Brain microvascular endothelial cell (primary cell): Measurements from ENCODE around the gene DLAT.
A peak's percentile ranks its signal among the peaks of the same experiment; 100 is the strongest.
"Not testable (repeated sequence)": the region's sequence is repeated elsewhere in the genome, so short reads cannot be mapped to it uniquely, and the experiment has no call there.

ENCODE experiments used
- DNase-seq: peaks from one replicate; pipeline ENCODE4 v3.0.0-alpha.2; 2020
- H3K27ac ChIP-seq: fragments of 250-450 bp; sonication (Bioruptor Pico); 2 replicates; pipeline ENCODE4 v1.5.1; 2020; ENCODE audit warnings: mild to moderate bottlenecking, moderate library complexity
- H3K27me3 ChIP-seq: fragments of 250-450 bp; sonication (Bioruptor Pico); replicated peaks from 2 replicates; pipeline ENCODE4 v1.5.1; 2020; ENCODE audit warnings: mild to moderate bottlenecking
- H3K36me3 ChIP-seq: fragments of 250-450 bp; sonication (Bioruptor Pico); replicated peaks from 2 replicates; pipeline ENCODE4 v1.5.1; 2020; ENCODE audit warnings: mild to moderate bottlenecking
- H3K4me3 ChIP-seq: 2 replicates; pipeline ENCODE4 v1.5.1; 2011; ENCODE audit warnings: low read depth, mild to moderate bottlenecking, control low read depth, low read length, moderate library complexity
- in situ Hi-C: cut with HindIII; loops from 2 replicates; pipeline ENCODE4 v1.10.0; 2017; ENCODE audit warnings: low sequenced_read_pairs, low pct_ligation_motif_present
- TF ChIP-seq, protein P1 (sequence below): IDR thresholded peaks from 2 replicates; pipeline ENCODE4 v1.5.1; 2011; ENCODE audit warnings: low read depth, mild to moderate bottlenecking, moderate library complexity, low read length, control low read depth, inconsistent platforms; ENCODE audit errors: missing control alignments

The DLAT gene

DNA sequence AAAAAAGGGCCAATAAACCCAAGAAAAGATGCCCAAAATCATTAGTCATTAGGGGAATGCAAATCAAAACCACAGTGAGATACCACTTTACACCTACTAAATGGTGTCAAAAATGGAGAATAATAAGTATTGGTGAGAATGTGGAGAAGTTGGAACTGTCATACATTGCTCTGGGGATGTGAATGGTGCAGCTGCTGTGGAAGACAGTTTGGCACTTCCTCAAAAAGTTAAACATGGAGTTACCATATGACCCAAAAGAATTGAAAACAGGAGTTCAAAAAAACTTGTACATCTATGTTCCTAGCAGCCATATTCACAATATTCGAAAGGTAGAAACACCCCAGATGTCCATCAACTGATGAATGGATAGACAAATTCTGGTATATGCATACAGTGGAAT is 24.5 kb upstream of the DLAT start:
- H3K4me3 ChIP-seq: no peak overlapping the region
- peaks cover 6% of the 10 kb centered on the region for H3K36me3 ChIP-seq
- no peaks in the 10 kb centered on the region for H3K27me3 ChIP-seq
- DNase-seq: no peak
- TF ChIP-seq, protein P1, sequence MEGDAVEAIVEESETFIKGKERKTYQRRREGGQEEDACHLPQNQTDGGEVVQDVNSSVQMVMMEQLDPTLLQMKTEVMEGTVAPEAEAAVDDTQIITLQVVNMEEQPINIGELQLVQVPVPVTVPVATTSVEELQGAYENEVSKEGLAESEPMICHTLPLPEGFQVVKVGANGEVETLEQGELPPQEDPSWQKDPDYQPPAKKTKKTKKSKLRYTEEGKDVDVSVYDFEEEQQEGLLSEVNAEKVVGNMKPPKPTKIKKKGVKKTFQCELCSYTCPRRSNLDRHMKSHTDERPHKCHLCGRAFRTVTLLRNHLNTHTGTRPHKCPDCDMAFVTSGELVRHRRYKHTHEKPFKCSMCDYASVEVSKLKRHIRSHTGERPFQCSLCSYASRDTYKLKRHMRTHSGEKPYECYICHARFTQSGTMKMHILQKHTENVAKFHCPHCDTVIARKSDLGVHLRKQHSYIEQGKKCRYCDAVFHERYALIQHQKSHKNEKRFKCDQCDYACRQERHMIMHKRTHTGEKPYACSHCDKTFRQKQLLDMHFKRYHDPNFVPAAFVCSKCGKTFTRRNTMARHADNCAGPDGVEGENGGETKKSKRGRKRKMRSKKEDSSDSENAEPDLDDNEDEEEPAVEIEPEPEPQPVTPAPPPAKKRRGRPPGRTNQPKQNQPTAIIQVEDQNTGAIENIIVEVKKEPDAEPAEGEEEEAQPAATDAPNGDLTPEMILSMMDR: no peak
- no peak overlapping the region for H3K27ac ChIP-seq
- in situ Hi-C loops: no loop called here

DNA sequence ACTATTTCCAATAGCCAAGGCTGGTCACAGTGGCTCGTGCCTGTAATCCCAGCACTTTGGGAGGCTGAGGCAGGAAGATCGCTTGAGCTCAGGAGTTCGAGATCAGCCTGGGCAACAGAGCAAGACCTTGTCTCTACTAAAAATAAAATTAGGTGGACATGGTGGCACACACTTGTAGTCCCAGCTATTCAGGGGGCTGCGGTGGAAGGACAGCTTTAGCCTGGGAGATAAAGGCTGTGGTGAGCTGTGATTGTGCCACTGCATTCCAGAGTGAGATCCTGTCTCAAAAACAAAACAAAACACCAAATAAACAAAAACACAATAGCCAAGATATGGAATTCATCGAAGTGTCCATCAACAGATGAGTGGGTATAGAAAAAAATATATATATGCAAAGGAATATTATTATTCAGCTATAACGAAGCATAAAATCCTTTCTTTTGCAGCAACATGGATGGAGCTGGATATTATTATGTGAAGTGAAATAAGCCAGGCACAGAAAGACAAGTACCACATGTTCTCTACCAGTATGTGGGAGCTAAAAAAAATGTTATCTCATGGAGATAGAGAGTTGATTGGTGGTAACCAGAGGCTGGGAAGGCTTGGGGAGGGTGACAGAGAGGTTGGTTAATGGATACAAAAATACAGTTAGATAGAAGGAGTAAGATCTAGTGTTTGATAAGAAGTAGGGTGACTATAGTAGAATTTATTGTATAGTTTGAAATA is 22.6 kb upstream of the DLAT start:
- DNase-seq: no peak
- Histone ChIP-seq H3K36me3 (peaks cover 3% of the 10 kb centered on the region), H3K4me3 (no peak overlapping the region), H3K27me3 (no peaks in the 10 kb centered on the region), H3K27ac (no peak overlapping the region)
- in situ Hi-C loops: no loop called here
- TF ChIP-seq, protein P1: no peak

DNA sequence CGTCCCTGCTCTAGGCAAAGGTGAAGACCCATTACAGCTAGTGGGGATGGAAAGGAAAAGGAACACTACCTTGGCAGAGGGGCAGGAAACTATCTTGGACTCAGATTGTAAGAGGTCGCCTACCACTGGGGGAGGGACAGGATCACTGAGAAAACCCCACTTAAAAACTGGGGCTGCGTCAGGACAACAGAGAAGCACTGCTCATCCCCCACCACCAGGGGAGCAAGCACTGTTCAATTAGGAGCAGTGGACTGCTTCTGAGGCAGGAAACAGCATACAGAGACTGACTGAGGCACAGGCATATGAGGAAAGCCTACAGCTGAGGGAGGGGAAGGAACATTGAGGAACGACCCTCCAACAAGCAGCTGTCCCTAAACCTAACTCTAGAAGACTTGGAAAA is 20.8 kb upstream of the DLAT start:
- Histone ChIP-seq H3K4me3 (no peak overlapping the region), H3K36me3 (peaks cover 3% of the 10 kb centered on the region), H3K27me3 (no peaks in the 10 kb centered on the region), H3K27ac (no peak overlapping the region)
- TF ChIP-seq, protein P1: peak; percentile 67
- DNase-seq: peak; percentile 4
- in situ Hi-C loops: no loop called here

DNA sequence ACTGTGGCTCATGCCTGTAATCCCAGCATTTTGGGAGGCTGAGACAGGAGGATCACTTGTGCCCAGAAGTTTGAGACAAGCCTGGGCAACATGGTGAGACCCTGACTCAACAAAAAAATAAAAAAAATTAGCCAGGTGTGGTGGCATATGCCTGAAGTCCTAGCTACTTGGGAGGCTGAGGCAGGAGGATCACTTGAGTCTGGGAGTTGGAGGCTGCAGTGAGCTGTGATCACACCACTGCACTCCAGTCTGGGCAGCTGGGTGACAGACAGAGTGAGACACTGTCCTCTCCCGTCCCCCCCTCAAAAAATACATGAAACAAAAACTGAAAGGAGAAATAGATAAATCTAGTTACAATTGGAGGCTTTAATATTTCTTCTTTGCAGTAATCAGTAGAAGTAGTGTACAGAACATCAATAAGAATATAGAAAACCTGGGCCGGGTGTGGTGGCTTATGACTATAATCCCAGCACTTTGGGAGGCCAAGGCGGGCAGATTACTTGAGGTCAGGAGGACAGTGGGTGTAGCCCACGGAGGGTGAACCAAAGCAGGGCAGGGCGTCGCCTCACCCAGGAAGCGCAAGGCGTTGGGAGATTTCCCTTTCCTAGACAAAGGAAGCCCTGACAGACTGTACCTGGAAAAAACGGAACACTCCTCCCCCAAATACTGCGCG is 19.6 kb upstream of the DLAT start:
- Histone ChIP-seq H3K4me3 (no peak overlapping the region), H3K27ac (no peak overlapping the region), H3K36me3 (peaks cover 3% of the 10 kb centered on the region), H3K27me3 (no peaks in the 10 kb centered on the region)
- DNase-seq: no peak
- in situ Hi-C loops: no loop called here
- TF ChIP-seq, protein P1: no peak

DNA sequence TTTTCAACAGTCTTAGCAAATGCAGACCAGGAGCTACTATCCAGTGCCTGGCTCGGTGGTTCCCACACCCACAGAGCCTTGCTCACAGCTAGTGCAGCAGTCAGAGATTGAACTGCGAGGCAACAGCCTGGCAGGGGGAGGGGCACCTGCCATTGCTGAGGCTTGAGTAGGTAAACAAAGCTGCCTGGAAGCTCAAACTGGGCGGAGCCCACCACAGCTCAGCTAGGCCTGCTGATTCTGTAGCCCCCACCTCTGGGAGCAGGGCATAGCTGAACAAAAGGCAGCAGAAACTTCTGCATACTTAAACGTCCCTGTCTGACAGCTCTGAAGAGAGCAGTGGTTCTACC is 19.1 kb upstream of the DLAT start:
- H3K4me3 ChIP-seq, in situ Hi-C loops, H3K27me3 ChIP-seq, H3K27ac ChIP-seq, DNase-seq, H3K36me3 ChIP-seq: not testable (repeated sequence)

DNA sequence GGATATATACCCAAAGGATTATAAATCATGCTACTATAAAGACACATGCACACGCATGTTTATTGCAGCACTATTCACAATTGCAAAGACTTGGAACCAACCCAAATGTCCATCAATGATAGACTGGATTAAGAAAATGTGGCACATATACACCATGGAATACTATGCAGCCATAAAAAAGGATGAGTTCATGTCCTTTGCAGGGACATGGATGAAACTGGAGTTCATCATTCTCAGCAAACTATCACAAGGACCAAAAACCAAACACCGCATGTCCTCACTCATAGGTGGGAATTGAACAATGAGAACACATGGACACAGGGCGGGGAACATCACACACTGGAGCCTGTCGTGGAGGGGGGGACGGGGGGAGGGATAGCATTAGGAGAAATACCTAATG is 13.8 kb upstream of the DLAT start:
- DNase-seq, H3K36me3 ChIP-seq, H3K4me3 ChIP-seq, H3K27me3 ChIP-seq, in situ Hi-C loops, H3K27ac ChIP-seq: not testable (repeated sequence)

DNA sequence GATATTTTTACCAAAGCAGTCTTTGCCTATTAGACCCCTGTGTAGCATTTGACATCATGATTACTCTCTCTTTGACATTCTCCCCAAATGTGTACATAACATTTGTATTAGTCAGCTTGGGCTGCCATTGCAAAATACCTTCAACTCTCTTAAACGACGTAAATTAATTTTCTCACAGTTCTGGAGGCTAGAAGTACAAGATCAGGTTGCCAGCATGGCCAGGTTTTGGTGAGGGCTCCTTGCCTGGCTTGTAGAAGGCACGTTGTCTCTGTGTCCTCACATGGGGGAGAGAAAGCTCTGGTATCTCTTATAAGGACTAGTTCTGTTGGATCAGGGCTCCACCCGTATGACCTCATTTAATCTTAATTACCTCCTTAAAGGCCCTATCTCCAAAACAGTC is 12.3 kb upstream of the DLAT start:
- TF ChIP-seq, protein P1: no peak
- Histone ChIP-seq H3K27ac (no peak overlapping the region), H3K27me3 (no peaks in the 10 kb centered on the region), H3K4me3 (no peak overlapping the region), H3K36me3 (no peaks in the 10 kb centered on the region)
- in situ Hi-C loops: no loop called here
- DNase-seq: peak; percentile 43
